Measurements from ENCODE around the gene TMEM184B. TPM values are rescaled to one million over a fixed set of nuclear protein-coding genes. Genes with fewer than 3 reads are reported as not detected.

The TMEM184B gene
- total and polyA plus RNA-seq, 4 donors: 7.5 to 12.6 (median 9.9) TPM

- no peaks in the 10 kb centered on the region for H3K27me3 ChIP-seq (ENCODE audit: control insufficient read depth in 4 of 4, insufficient read depth in 4 of 4, low read length in 3 of 4)
Observed at GRCh38 chr22:38251341-38251692, 21.5 kb downstream of the TMEM184B start.

More at GRCh38 chr22:38251341-38251692, 21.5 kb downstream of the TMEM184B start:
- H3K4me1 ChIP-seq (ENCODE audit: control insufficient read depth in 4 of 4, insufficient read depth in 4 of 4, low read length in 3 of 4): peaks cover 0 to 1% (median 0%) of the 10 kb centered on the region in 4 donors
- no peaks in the 10 kb centered on the region for H3K9me3 ChIP-seq (ENCODE audit: control insufficient read depth in 4 of 4, low read length in 3 of 4)
- H3K36me3 ChIP-seq (ENCODE audit: control insufficient read depth in 4 of 4, insufficient read depth in 3 of 4, low read depth in 1 of 4, low read length in 3 of 4): peaks cover 0 to 6% (median 3%) of the 10 kb centered on the region in 4 donors
- H3K27ac ChIP-seq (ENCODE audit: low read depth in 1 of 2, low read length in 2 of 2): no peak overlapping the region
- no peak for DNase-seq (ENCODE audit: low spot score)
- WGBS: 88% methylated on average over 7 of the region's 7 CpGs
- TF ChIP-seq YY1 (IDR thresholded peaks at IDR 0.05) (no peak), JUND (IDR thresholded peaks at IDR 0.05) (no peak), FOXA1 (IDR thresholded peaks at IDR 0.05) (no peak), SP1 (IDR thresholded peaks at IDR 0.05) (no peak), CTCF (IDR thresholded peaks at IDR 0.05; ENCODE audit: low read depth, low read length, missing input control) (no peak), FOXA2 (IDR thresholded peaks at IDR 0.05) (no peak), HNF4A (conservative IDR thresholded peaks at IDR 0.05) (no peak), NR2F2 (IDR thresholded peaks at IDR 0.05) (no peak), MAX (IDR thresholded peaks at IDR 0.05) (no peak), REST (IDR thresholded peaks at IDR 0.05) (no peak), HNF4G (IDR thresholded peaks at IDR 0.05) (no peak), ZBTB33 (IDR thresholded peaks at IDR 0.05) (no peak), RXRA (IDR thresholded peaks at IDR 0.05) (no peak), GABPA (IDR thresholded peaks at IDR 0.05 in 1 of 2, conservative IDR thresholded peaks at IDR 0.05 in 1 of 2) (no peak)
- no peak overlapping the region for H3K4me3 ChIP-seq (ENCODE audit: low read depth in 1 of 3, low read length in 3 of 3)
- no peak overlapping the region for H3K9ac ChIP-seq (ENCODE audit: low read depth in 1 of 2, low read length in 2 of 2)

Data from liver (tissue), 9 donors.